HG02642 (cell line): ENCODE measurements around the gene PDE7B.

ENCODE experiments used
- ATAC-seq: cut with Tn5 transposase; IDR thresholded peaks from one replicate; pipeline ENCODE4 v1.9.1; 2021; ENCODE audit warnings: mild to moderate bottlenecking; ENCODE audit not compliant: unreplicated experiment, poor library complexity

The PDE7B gene

DNA sequence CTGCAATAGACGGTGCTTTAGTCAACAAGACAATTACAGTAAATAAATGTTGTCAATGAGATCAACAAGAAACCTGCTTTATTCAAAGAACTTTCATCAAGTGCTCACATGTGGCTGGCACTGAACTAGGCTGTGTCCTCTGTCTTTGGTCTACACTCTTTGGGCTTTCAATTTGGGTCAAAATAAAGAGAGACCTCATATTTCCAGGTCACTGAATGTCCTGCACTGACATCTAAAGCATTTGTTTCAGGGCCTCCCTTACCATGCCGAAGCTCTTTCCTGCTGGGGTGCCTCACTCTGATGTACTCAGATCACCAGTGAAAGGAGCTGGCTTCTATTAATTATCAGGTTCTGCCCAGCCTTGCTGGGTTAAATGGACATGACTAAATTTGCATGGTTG lies 32.0 kb downstream of the PDE7B start:
- ATAC-seq: no peak

DNA sequence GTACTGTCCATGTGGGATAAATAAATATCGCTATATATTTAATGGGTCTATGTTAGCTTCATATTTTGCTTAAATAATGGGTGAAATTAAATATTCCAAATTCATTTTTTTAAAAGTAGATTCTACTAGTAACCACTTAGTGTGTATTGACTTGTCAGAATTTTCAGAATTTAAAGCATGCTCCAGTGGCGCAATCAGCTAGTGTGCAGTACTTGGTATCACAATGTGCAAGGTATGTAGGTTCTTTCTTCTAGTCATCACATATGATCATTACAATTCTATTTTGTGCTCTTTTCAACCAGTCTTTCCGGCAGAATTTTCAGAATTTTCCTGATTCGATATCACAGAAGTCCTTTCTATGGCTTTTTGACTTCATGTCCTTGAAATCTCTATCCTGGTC lies 32.6 kb downstream of the PDE7B start:
- no peak for ATAC-seq

DNA sequence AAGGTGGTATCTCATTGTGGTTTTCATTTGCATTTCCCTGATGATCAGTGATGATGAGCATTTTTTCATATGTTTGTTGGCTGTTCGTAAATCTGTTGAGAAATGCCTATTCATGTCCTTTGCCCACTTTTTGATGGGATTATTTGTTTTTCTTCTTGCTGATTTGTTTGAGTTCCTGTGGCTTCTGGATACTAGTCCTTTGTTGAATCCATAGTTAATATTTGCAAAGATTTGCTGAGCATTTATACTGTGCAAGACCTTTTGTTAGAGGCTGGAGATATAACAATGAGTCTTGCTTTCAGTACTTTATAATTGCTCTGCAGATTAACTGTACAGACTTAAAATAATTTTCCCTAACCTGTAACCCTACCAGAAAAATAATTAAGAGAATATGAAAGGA lies 35.6 kb downstream of the PDE7B start:
- no peak for ATAC-seq

DNA sequence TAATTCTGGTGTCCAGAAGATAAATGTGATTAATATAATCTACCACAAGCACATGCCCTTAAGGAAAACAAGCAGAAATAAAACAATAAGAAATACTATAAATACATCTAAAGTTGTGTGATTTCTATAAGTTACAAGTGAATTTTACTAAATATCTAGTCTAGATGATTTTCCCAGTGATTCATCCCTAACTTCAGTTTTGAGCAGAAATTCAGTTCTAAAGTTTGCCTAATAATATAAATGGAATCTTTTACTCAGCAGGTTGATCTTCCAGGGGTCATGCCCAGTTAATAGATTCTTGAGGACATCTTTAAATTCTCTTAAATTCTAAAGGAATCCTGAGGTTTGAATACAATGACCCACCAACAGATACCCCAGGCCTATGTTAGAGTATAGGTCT lies 37.3 kb downstream of the PDE7B start:
- ATAC-seq: no peak

DNA sequence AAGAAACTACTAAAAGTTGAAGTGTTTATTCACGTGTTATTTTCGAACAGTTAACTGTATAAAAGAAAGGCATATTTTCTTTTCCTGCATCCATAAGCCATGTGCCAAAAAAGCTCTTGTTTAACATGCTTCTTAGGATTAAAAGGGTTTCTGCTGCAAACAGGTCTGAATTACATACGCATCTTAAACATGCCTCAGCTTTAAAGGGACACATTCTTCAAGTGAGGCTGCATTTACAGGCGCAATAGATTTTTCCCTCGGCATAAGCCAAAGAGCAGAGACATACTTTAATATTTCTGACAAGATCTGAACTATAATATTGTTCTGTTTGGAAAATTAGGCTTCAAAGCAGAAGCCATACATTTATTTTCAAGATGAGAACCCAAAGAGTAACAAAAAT lies 39.4 kb downstream of the PDE7B start:
- ATAC-seq: no peak

DNA sequence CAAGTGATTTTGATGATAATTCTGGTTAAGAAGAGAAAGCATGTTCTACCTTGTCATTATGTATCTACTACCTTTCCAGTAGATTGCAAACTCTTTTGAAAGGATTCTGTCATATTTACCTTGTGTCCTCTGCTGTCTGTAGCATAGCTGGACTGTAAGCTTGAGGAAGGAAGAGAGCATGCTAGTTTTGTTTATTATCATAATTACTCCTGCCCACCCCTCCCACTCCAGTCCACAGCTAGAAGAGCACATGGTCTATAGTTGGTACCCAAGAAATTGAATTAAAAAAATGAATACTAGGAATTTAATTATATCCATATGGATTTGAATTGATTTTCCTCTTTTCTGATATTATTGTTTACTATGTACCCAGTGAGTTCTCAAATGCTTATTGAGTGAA lies 40.2 kb downstream of the PDE7B start:
- no peak for ATAC-seq

DNA sequence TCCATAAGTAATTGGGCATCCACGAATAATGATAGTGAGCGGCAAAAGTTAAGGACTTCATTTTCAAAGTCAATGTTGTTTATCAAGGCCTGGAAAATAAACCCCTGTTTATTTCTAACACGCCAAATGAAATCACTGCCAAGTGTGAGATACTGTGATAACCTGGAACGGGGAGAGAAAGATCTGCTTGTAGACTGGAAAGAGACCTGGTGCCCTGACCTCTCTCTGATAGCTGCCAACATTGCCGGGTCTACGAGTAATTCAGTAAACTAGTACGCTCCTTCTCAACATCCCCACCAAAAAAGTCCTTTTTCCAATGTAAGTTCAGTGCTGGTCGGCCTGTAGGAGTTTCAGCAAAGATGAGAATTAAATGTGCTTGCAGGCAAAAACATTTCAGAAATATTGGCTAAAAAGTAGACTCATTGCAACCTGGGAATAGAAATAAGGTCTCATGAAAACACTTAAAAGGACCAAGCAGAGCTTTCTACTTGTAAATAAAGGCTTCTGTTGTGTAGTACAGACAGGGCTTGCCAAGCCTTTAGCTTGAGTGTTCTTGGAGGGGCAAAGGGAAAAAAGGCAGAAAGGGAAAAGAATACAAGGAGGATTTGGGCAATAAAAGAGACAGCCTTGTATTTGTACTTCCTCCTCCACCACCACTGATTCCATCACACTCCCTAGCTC lies 43.9 kb downstream of the PDE7B start:
- no peak for ATAC-seq

DNA sequence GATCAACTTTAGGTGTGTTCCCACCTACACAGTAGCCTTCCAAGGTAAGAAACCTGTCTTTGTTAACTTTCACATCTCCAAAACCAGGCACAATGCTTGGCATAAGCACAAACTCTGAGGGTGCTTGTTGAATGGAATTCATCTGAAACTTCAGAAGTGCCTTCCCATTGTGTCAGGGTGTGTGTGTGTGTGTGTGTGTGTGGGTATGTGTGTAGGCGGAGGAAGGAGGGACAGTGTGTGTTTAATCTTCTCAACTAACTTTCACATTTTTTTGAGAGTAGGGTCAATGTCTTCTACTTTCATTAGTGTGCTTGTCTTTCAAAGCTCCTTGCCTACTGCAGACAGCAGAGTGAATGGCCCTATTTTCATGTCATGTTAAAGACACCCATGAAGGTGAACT lies 45.6 kb downstream of the PDE7B start:
- ATAC-seq: no peak

DNA sequence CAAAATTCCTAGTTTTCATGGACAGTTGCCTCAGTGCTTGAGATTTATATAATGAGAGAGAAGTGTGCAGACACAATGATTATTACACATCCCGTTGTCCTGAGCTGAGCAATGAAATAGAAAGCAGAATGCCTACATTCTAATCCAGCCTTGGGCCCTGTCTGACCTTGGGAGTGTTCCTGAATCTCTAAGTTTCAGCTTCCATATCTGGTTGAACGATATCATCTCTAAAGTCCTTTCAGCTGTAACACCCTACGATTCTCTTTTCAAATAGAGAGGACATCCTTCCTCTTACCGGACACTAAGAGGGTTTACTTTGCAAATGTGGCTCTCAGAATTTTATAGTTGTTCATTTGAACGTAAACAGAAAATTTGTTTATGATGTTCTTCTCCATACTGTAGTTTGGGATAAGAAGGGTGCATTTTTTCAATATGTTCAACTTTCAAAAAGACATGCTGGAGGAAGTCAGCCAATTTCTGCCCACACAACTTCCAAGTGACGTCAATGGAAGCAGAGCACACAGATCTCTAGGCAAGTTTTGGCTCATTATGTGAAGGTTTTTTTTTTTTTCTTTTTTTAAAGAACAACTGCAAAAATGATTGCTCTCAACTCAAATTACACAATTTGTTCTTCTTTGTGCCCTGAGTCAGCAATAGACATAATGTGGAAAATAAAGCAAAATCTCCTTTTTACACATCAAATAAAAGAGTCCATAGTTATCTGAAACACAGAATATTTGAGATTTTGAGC lies 50.4 kb downstream of the PDE7B start:
- no peak for ATAC-seq

DNA sequence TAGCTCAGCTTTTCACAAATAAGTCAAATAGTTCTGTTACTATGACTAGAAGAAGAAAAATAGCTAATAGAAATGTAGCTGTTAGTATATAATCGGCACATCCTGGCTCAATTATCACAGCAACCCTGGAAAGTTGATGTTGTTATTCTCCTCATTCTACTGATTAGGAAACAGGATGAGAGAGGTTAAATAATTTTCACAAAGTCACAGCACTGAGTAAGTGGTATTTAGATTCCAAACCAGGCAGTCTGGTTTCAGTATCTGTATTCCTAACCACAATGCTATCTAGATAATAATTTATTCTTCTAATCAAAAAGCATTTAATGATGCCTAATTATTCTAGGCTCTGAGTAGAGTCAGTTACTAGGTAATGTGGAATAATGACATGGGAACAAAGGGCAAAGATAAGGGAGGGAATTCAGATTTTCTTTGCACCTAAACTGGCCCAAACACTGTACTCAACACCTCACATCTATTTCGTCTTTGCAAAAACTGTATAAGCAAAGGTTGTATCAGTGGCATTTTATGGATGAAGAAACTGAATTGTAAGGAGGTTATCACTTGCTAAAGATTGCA lies 51.3 kb downstream of the PDE7B start:
- no peak for ATAC-seq

DNA sequence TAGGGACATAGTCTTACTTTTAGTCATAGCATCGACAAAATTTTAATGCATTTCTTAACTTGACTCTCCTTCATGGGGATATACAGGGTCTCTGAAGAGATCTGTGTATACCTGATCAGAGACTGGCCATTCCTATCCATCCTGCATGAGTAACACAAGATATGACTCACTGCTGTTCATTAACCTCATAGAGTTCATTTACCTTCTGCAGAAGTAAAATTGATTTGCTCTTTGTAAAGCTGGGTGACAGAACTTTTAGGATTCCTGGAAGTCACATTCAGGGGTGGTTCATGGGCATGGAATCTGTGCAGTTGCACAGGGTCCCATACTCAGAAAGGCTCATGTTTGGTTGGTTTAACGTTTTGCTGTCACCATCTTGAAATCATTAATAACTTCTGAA lies 53.2 kb downstream of the PDE7B start:
- no peak for ATAC-seq

DNA sequence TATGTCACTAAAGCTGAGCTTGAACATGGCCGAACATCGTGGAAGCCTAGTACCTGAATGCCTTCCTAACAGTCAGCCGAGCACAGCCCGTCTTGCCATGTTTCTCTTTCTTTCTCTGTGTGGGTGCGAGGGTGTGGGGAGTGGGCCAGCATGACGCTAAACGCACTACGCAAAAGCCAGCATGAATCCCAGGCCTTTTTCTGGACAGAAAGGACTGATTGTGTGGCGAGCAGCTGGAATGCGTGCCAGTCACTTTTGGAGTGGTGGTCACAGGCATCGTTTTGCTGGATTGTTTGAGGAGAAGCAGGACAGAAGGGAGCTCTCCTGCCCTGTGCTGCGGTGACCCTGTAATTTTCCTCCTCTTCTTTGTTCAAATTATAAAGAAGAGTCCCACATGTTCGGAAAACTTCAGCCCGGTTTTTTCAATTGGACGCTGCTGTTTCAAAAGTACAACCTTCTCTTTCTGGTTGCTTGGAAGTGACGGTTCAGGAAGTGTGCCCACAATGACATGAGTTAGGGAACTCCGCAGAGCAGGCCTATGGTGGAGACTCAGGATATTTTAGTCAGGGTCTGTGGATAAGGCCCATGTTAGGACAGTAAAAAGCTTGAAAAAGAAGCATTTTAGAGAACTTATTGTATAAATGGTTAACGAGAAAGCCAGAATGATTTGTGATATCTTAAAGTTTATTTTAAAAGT lies 54.3 kb downstream of the PDE7B start:
- ATAC-seq: no peak

DNA sequence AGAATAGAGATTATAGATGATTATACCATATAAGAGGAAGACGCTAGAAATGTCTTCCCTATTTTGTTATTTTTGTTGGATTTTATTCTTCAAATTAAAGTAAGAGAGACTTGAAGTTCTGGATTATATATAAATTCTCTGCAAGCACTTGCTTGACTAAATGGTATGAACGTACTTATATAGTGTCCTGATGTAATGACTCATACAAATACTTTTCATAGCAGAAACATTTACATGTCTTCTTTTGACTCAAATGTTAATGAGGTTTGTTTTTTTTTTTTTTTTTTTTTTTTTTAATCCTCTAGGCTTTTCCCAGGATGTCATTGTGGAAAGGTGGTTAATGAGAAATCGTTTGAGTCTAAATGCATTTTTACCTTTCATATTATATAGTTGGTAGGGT lies 55.0 kb downstream of the PDE7B start:
- no peak for ATAC-seq

DNA sequence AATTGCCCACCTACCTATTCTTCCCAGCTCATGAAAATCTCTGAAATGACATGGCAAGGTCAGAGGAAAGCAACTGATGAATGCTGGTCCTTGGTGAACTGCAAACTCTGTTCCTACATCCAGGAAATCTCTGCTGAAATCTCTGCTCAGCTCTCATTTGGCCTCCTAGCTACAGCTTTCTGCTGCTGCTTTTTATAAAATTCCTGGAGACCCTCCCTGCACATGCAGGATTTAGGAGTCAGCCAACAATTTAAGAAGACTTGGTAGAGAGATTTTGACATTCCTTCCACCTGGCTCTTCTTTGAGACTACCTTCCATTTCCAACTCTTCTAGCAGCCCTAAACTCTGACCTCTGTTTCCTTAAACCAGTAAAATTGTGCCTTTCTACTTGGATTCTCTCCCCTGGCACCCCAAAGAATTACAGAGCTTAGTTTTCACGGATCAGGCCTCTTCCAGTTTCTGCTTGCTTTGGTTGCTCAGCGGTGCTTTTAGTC lies 55.5 kb downstream of the PDE7B start:
- no peak for ATAC-seq

DNA sequence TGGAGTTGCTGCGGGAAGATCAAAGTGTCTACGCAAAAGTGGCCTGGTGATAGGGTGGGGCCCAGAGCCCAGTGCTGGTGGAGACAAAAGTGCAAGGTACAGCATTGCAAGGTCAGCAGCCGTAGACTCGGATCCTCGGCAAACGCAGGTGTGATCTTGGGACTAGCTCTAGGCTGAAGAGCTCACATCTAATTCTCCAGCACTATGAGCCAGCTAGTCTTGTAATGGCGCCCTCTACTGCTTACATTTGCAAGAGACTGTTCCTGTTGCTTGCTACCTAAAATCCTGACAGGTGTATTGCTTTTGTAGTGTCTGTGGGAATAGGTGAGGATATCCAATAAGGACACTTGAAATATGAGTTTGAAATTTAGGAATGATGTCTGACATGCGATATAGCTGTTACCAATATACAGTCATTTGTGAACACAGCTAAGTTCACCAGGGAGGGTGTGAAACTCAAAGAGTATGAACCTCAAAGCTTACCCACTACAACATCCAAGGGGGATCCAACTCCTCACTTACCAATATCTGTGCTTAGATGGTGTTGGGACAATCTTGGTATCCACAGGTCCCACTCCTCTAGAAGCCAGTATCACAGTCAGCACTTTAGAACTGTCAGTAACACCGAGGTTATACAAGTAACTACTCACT lies 58.4 kb downstream of the PDE7B start:
- peak; percentile 74 for ATAC-seq

DNA sequence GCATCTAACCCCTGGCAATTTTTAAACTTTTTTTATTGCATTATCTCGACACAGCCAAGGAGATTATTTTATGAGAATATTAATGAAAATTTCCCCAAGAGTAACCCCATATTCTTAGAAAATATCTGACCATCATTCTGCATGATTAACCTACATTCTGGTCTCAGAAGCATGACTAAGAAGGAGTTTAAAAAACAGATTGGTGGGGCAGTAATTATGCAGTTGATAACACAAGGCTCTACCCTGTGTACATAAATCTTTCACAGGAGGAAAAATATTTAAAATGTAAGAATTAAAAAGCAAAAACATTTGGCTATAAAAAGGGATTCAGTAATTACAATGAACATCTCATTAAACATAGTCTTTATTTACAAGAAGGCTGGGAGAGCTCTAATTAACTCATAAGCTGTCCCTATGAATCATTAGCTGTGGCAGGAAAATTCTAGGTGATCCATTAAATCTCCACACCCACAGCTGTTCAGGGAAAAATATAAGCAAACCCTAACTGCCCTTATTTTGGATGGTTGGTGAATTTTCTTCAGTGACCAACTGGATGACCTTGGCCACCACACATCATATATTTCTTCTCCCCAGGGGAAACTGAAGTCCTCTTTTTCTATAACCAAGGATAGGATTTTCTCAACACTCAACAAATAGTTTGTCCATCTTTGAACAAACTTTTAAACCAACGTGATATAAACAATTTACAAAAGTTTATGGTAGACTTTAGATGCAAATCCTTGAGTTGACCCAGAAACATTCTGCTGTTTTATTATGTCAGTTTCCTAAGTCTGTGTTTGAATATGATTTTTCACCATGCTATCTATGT lies 59.5 kb downstream of the PDE7B start:
- ATAC-seq: no peak

DNA sequence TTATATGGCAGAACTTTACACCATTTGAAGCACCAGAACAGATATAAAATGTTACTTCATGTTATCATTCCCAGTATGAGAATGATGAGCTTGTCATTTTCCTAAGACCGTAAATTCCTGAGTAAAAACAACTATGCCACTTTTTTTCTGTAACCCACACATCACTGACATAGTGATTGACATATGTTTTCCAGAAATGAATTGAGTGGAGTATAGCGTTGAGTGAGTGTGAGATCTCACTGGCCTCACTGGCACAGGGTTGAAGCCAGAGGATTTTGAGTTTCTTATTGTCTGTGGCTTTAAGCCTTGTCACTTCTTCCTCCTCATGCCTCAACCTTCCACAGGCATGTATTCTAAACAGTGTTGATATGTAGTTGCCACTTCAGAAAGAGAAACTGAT lies 62.3 kb downstream of the PDE7B start:
- ATAC-seq: no peak

DNA sequence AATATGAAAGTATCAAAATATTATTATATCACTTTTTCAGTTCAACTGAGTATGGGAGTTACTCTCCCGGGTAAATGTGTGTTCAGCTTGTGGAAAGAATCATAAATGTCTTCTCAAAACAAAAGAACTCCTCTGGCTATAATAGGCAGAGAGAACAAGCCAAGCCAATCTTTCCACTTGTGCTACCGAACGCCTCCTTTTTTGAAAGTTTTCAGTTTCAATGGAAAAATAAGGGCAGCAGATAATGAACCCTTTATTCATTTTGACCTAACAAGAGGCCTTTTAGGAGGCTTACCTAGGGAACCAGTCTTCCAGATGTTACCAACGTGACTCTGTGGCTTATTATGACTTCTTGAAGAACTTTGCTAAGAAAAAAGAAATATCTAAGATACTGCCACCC lies 67.5 kb downstream of the PDE7B start:
- no peak for ATAC-seq

DNA sequence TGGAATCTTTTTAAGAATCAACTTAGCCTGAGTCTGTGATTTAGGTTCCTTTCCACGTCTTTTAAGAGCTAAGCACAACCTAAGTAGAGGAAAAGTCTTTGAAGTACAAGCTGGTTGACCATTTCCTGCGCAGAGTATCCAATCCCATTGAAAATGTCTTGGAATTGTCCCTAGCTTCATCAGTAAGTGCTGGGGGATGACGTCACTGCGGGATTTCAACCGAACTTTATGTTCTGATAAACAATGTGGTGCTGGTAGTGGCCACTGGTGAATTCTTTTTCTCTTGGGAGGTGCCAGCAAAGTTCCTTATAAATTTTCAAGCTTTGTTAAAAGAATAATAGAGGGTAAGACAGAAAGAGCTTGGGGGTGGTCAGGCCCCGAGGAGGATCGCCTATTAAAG lies 69.2 kb downstream of the PDE7B start:
- ATAC-seq: no peak

DNA sequence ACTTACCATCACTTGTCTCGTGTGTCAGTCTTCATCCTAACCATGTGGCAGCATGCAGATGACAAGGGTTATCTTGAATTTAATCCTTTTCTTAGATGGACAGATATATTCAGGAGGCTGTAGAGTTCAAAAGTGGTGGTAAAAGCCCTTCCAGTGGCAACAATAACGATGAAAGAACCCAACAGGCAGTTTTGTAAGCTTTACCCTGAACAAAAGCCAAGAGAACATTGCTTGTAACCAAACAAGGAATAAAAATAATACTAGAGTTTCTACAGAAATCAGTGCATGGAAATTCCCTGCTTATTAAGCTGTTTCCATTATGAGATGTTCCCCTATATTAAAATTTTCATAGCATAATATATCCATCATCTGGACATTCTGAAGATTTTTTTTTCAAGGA lies 69.7 kb downstream of the PDE7B start:
- ATAC-seq: no peak
